ENCODE measurements around the gene PEPD.

DNA sequence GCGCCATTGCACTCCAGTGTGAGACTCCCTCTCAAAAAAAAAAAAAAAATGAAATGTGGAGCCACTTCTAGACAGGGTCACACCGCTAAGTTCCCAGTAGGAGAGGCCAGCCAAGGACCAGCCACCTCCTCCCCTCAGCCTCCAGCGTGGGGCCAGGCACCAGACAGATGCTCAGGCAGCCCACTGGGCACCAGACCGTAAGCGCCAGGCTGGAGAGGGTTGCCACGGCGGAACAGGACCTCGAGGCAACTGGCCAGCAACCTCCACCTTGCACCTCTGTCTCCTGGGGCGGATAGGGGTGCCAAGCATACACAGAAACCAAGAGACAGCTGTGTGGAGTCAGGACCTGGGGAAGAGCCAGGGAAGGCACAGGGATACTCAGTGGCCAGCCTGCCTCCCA is 3.7 kb downstream of the PEPD start:
- TF ChIP-seq CTCF (IDR thresholded peaks at IDR 0.05; ENCODE audit: insufficient read depth, low read length) (no peak), POLR2AphosphoS5 (IDR thresholded peaks at IDR 0.05; ENCODE audit: low read depth) (no peak), GABPA (IDR thresholded peaks at IDR 0.05; ENCODE audit: low read depth) (no peak), SPI1 (IDR thresholded peaks at IDR 0.05; ENCODE audit: borderline replicate concordance, low read depth) (no peak)
- TF ChIP-seq, protein P1, sequence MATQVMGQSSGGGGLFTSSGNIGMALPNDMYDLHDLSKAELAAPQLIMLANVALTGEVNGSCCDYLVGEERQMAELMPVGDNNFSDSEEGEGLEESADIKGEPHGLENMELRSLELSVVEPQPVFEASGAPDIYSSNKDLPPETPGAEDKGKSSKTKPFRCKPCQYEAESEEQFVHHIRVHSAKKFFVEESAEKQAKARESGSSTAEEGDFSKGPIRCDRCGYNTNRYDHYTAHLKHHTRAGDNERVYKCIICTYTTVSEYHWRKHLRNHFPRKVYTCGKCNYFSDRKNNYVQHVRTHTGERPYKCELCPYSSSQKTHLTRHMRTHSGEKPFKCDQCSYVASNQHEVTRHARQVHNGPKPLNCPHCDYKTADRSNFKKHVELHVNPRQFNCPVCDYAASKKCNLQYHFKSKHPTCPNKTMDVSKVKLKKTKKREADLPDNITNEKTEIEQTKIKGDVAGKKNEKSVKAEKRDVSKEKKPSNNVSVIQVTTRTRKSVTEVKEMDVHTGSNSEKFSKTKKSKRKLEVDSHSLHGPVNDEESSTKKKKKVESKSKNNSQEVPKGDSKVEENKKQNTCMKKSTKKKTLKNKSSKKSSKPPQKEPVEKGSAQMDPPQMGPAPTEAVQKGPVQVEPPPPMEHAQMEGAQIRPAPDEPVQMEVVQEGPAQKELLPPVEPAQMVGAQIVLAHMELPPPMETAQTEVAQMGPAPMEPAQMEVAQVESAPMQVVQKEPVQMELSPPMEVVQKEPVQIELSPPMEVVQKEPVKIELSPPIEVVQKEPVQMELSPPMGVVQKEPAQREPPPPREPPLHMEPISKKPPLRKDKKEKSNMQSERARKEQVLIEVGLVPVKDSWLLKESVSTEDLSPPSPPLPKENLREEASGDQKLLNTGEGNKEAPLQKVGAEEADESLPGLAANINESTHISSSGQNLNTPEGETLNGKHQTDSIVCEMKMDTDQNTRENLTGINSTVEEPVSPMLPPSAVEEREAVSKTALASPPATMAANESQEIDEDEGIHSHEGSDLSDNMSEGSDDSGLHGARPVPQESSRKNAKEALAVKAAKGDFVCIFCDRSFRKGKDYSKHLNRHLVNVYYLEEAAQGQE (IDR thresholded peaks at IDR 0.05; ENCODE audit: insufficient replicate concordance, low read depth) = no peak

Measured in HL-60 (cell line).